HepG2 (cell line): ENCODE measurements around the gene BBS9. TPM values are rescaled to one million over a fixed set of nuclear protein-coding genes. Genes with fewer than 3 reads are reported as not detected.

Experiments
- ATAC-seq: fragments of 200-7000 bp; cut with Tn5 transposase; 3 replicates; pipeline ENCODE4 v1.9.1; 2020; ENCODE audit warnings: mild to moderate bottlenecking, moderate library complexity
- BruUV-seq: library from RNA; stranded (reverse); fragments of 400-500 nt; replicated peaks from 2 replicates; lab custom pipeline; 2021; lab: Mats Ljungman, UMichigan
- CTCF ChIA-PET: fragments of 300-600 bp; formaldehyde crosslinking; extraction: SDS; loops from one replicate; lab custom pipeline; 2021; ENCODE audit warnings: low total read pairs, inconsistent platforms, low intra/inter-chr PET ratio; lab: Yijun Ruan, JAX
- POLR2A ChIA-PET: fragments of 350-600 bp; sonication (Branson Sonifier 250); formaldehyde crosslinking; loops from one replicate; lab custom pipeline; 2020; ENCODE audit warnings: antibody characterized with exemption, inconsistent platforms; lab: Yijun Ruan, JAX
- DNase-seq: peaks from one replicate; pipeline ENCODE4 v3.0.0-alpha.2; 2015; ENCODE audit warnings: low spot score
- FAIRE-seq: peaks from 3 replicates; lab custom pipeline; 2011; peaks lifted over from hg19 to GRCh38; lab: Jason Lieb, UNC
- H2AFZ ChIP-seq: one replicate; pipeline ENCODE4 v1.6.1; 2011; ENCODE audit warnings: low read length, inconsistent platforms
- H3K27ac ChIP-seq: fragments of 300-600 bp; 3 replicates; pipeline ENCODE4 v1.8.0; 2011; ENCODE audit warnings: mixed run types, mild to moderate bottlenecking, mixed read lengths, low read length, inconsistent platforms; ENCODE audit not compliant: insufficient read depth; ENCODE audit errors: extremely low read length
- H3K27me3 ChIP-seq, 2 experiments: fragments of 200-600 bp in 1 of 2; 2 replicates in 1 of 2; 3 replicates in 1 of 2; pipeline versions ENCODE4 v1.6.0 to v1.8.0; 2011; ENCODE audit warnings: low read length in 2 of 2, mild to moderate bottlenecking in 2 of 2, moderate library complexity in 2 of 2, inconsistent platforms in 1 of 2; ENCODE audit not compliant: insufficient read depth in 2 of 2, control insufficient read depth in 1 of 2
- H3K36me3 ChIP-seq, 2 experiments: fragments of 200-600 bp in 1 of 2; replicated peaks in 1 of 2; 2 replicates in 1 of 2; 3 replicates in 1 of 2; pipeline versions ENCODE4 v1.5.1 to v1.8.0; 2011; ENCODE audit warnings: low read length in 2 of 2, inconsistent platforms in 1 of 2; ENCODE audit not compliant: insufficient read depth in 2 of 2, control insufficient read depth in 1 of 2
- H3K4me1 ChIP-seq: 2 replicates; pipeline ENCODE4 v1.5.1; 2012; ENCODE audit warnings: low read length, inconsistent platforms; ENCODE audit not compliant: insufficient read depth
- H3K4me2 ChIP-seq: 2 replicates; pipeline ENCODE4 v1.6.0; 2011; ENCODE audit warnings: low read depth, low read length, inconsistent platforms
- H3K4me3 ChIP-seq, 3 experiments: fragments of 200-600 bp in 1 of 3; sonication (generic), shearing (Covaris generic) in 1 of 3; replicated peaks in 1 of 3; 2 replicates each; pipeline ENCODE4 v1.5.1; 2011 to 2016; ENCODE audit warnings: low read length in 3 of 3, inconsistent platforms in 2 of 3, low read depth in 2 of 3, mild to moderate bottlenecking in 2 of 3, control low read depth in 1 of 3, mixed read lengths in 1 of 3; ENCODE audit not compliant: insufficient read depth in 1 of 3
- H3K79me2 ChIP-seq: one replicate; pipeline ENCODE4 v1.6.1; 2011; ENCODE audit warnings: low read length, inconsistent platforms; ENCODE audit not compliant: insufficient read depth
- H3K9ac ChIP-seq: 2 replicates; pipeline ENCODE4 v1.6.0; 2011; ENCODE audit warnings: mild to moderate bottlenecking, low read depth, low read length, inconsistent platforms; ENCODE audit not compliant: insufficient read depth
- H3K9me3 ChIP-seq: 2 replicates; pipeline ENCODE4 v1.5.1; 2012; ENCODE audit warnings: mild to moderate bottlenecking, low read length
- H4K20me1 ChIP-seq: 2 replicates; pipeline ENCODE4 v1.6.0; 2011; ENCODE audit warnings: inconsistent platforms, mild to moderate bottlenecking, low read length, moderate library complexity; ENCODE audit not compliant: insufficient read depth
- AGO2 ChIP-seq: fragments of 200-400 bp; formaldehyde crosslinking; optimal IDR thresholded peaks from 2 replicates; pipeline ENCODE3; 2017; ENCODE audit warnings: mild to moderate bottlenecking, low read depth, low read length, moderate library complexity
- CHD2 ChIP-seq: IDR thresholded peaks from 2 replicates; pipeline ENCODE4 v1.6.1; 2011; ENCODE audit warnings: low read depth, low read length, improper control_type of control experiment
- ELF3 ChIP-seq: IDR thresholded peaks from 2 replicates; pipeline ENCODE4 v1.6.1; 2016; ENCODE audit warnings: missing genetic modification reagents, missing compliant biosample characterization
- FIP1L1 ChIP-seq: fragments of 200-400 bp; formaldehyde crosslinking; IDR thresholded peaks from 2 replicates; pipeline ENCODE4 v1.6.1; 2018; ENCODE audit warnings: low read depth, mild to moderate bottlenecking, low read length, moderate library complexity, borderline replicate concordance; ENCODE audit not compliant: insufficient read depth
- NCOA2 ChIP-seq: sonication (generic); formaldehyde crosslinking; IDR thresholded peaks from 2 replicates; pipeline ENCODE4 v1.8.0; 2022; ENCODE audit warnings: inconsistent platforms
- PLRG1 ChIP-seq: fragments of 450-650 bp; conservative IDR thresholded peaks from 2 replicates; pipeline ENCODE4 v1.6.1; 2016
- ZNF816 ChIP-seq: sonication (generic); formaldehyde crosslinking; IDR thresholded peaks from 2 replicates; pipeline ENCODE4 v1.8.0; 2022; ENCODE audit warnings: missing genetic modification reagents, mild to moderate bottlenecking, borderline replicate concordance
- WGBS: methylation state at CpG from one replicate; pipeline ENCODE4 v1.1.6; 2017; ENCODE audit warnings: low lambda C conversion rate; 5-methylcytosine and 5-hydroxymethylcytosine counted together
- in situ Hi-C: cut with HindIII; loops from 2 replicates; pipeline ENCODE4 v1.10.0; 2017; ENCODE audit warnings: low pct_unique_long_range_greater_than_20kb; ENCODE audit not compliant: extremely low pct_ligation_motif_present
- intact Hi-C: fragments of 100-400 bp; cut with micrococcal nuclease; formaldehyde crosslinking; loops from one replicate; pipeline ENCODE4 v1.10.0; 2022; ENCODE audit not compliant: unreplicated experiment
- polyA plus RNA-seq, 8 experiments: library from polyadenylated mRNA; depleted of rRNA in 3 of 8; stranded (reverse) in 7 of 8; unstranded in 1 of 8; fragments of >200 nt; fragmentation: Illumina TruSeq in 4 of 8; extraction: Trizol in 4 of 8; gene quantifications; 2 replicates each; pipeline versions ENCODE4 v1.2.1 to v1.2.3, GENCODE V29; 2011 to 2016; ENCODE audit warnings: low read depth in 4 of 8, missing spikeins in 1 of 8, mixed read lengths in 1 of 8; ENCODE audit not compliant: insufficient read depth in 1 of 8
- total RNA-seq, 5 experiments: library from RNA; depleted of rRNA; stranded (reverse); fragments of >200 nt; fragmentation: Illumina TruSeq; extraction: Trizol; gene quantifications; 2 replicates each; pipeline ENCODE4 v1.2.3, GENCODE V29; 2016; ENCODE audit warnings: low read depth in 1 of 5
- TF ChIP-seq, protein P1 (sequence below): sonication (generic); formaldehyde crosslinking; IDR thresholded peaks from 2 replicates; pipeline ENCODE4 v1.4.0; 2020; ENCODE audit warnings: missing genetic modification reagents
- TF ChIP-seq, protein P2 (sequence below): IDR thresholded peaks from 2 replicates; pipeline ENCODE4 v1.6.1; 2016; ENCODE audit warnings: mild to moderate bottlenecking, missing biosample characterization, missing genetic modification reagents
- TF ChIP-seq, protein P3 (sequence below): sonication (generic); formaldehyde crosslinking; IDR thresholded peaks from 2 replicates; pipeline ENCODE4 v1.4.0; 2020; ENCODE audit warnings: mild to moderate bottlenecking, missing genetic modification reagents

Gene BBS9
- total and polyA plus RNA-seq, 2 of the 13 experiments (the other 11 are each of a cell fraction or from before 2014, with no cell fraction given) = 5.1 to 7.8 TPM

DNA sequence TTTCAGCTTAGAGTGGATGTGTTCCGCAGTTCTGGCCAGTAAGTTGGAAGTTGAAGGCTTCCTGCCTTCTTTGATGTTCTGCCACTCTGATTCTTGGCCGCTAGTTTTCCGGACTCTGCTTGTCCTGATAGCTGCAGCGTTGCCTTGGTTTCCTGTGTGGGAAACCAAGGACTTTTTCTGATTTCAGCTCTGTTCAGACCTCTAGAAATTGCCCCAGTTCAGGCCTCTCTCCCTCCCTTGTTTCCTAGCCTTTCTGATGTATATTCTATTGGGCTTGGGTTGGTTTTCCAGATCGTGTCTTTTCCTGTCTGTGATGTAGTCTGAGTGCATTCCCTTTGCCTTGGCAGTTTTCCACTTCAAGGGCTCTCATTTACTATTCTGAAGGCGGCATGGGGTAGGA is 318.7 kb downstream of the BBS9 start:
- H3K27me3 ChIP-seq = no peaks in the 10 kb centered on the region
- ChIA-PET POLR2A (no interaction called here), CTCF (no interaction called here)
- ATAC-seq (no peak), DNase-seq (no peak), FAIRE-seq (no peak)
- 40% methylated on average over 6 of the region's 6 CpGs for WGBS
- no TSS peak for BruUV-seq
- no peak overlapping the region for H3K27ac ChIP-seq
- no peaks in the 10 kb centered on the region for H3K79me2 ChIP-seq
- H3K4me1 ChIP-seq = peaks cover 6% of the 10 kb centered on the region
- no peak overlapping the region for H2AFZ ChIP-seq
- H4K20me1 ChIP-seq = no peaks in the 10 kb centered on the region
- no peak overlapping the region for H3K4me2 ChIP-seq
- in situ Hi-C loops = no loop called here
- no peaks in the 10 kb centered on the region for H3K36me3 ChIP-seq
- no peak overlapping the region for H3K4me3 ChIP-seq
- TF ChIP-seq, protein P1, sequence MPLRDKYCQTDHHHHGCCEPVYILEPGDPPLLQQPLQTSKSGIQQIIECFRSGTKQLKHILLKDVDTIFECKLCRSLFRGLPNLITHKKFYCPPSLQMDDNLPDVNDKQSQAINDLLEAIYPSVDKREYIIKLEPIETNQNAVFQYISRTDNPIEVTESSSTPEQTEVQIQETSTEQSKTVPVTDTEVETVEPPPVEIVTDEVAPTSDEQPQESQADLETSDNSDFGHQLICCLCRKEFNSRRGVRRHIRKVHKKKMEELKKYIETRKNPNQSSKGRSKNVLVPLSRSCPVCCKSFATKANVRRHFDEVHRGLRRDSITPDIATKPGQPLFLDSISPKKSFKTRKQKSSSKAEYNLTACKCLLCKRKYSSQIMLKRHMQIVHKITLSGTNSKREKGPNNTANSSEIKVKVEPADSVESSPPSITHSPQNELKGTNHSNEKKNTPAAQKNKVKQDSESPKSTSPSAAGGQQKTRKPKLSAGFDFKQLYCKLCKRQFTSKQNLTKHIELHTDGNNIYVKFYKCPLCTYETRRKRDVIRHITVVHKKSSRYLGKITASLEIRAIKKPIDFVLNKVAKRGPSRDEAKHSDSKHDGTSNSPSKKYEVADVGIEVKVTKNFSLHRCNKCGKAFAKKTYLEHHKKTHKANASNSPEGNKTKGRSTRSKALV = no peak
- TF ChIP-seq, protein P2, sequence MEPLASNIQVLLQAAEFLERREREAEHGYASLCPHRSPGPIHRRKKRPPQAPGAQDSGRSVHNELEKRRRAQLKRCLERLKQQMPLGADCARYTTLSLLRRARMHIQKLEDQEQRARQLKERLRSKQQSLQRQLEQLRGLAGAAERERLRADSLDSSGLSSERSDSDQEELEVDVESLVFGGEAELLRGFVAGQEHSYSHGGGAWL (CRISPR knock-in tag) = no peak
- TF ChIP-seq AGO2 (no peak), NCOA2 (no peak), CHD2 (no peak), PLRG1 (no peak), FIP1L1 (no peak), ELF3 (CRISPR knock-in tag) (no peak), ZNF816 (CRISPR knock-in tag) (no peak)
- TF ChIP-seq, protein P3, sequence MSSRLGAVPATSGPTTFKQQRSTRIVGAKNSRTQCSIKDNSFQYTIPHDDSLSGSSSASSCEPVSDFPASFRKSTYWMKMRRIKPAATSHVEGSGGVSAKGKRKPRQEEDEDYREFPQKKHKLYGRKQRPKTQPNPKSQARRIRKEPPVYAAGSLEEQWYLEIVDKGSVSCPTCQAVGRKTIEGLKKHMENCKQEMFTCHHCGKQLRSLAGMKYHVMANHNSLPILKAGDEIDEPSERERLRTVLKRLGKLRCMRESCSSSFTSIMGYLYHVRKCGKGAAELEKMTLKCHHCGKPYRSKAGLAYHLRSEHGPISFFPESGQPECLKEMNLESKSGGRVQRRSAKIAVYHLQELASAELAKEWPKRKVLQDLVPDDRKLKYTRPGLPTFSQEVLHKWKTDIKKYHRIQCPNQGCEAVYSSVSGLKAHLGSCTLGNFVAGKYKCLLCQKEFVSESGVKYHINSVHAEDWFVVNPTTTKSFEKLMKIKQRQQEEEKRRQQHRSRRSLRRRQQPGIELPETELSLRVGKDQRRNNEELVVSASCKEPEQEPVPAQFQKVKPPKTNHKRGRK = no peak
- no peaks in the 10 kb centered on the region for H3K9me3 ChIP-seq
- intact Hi-C loops = no loop called here
- no peak overlapping the region for H3K9ac ChIP-seq
